Stomach (tissue), 9 donors: ENCODE measurements around the gene LAMB2. TPM values are rescaled to one million over a fixed set of nuclear protein-coding genes. Genes with fewer than 3 reads are reported as not detected.
A peak's percentile ranks its signal among the peaks of the same experiment; 100 is the strongest.

ENCODE experiments used
- DNase-seq, 2 donors: peaks; one replicate each; pipeline versions ENCODE4 v3.0.0 to v3.0.0-alpha.2; 2013 to 2019
- H3K27ac ChIP-seq, 5 donors: fragments of 200-600 bp in 4 of 5; sonication (generic) in 4 of 5; one replicate each; pipeline ENCODE4 v1.5.1; 2013 to 2019; ENCODE audit warnings: mild to moderate bottlenecking in 1 of 5, moderate library complexity in 1 of 5
- H3K27me3 ChIP-seq, 3 donors: fragments of 200-600 bp; sonication (generic); one replicate each; pipeline ENCODE4 v1.5.1; 2017 to 2019; ENCODE audit warnings: mixed run types in 1 of 3
- H3K36me3 ChIP-seq, 4 donors: fragments of 200-600 bp; sonication (generic); 1 replicate in 3 of 4; 2 replicates in 1 of 4; pipeline ENCODE4 v1.5.1; 2016 to 2019
- H3K4me1 ChIP-seq, 4 donors: fragments of 200-600 bp; sonication (generic); one replicate each; pipeline ENCODE4 v1.5.1; 2016 to 2019
- H3K4me3 ChIP-seq, 4 donors: fragments of 200-600 bp; sonication (generic) in 3 of 4; one replicate each; pipeline ENCODE4 v1.5.1; 2016 to 2019; ENCODE audit warnings: mild to moderate bottlenecking in 1 of 4
- H3K9me3 ChIP-seq, 4 donors: fragments of 200-600 bp; sonication (generic); one replicate each; pipeline ENCODE4 v1.5.1; 2016 to 2019
- EP300 ChIP-seq: sonication (generic); formaldehyde crosslinking; IDR thresholded peaks from one replicate; pipeline ENCODE4 v1.6.1; 2017; ENCODE audit warnings: antibody characterized with exemption
- POLR2A ChIP-seq, 4 donors: fragments of 450-650 bp; IDR thresholded peaks; one replicate each; pipeline ENCODE4 v1.6.1; 2016; ENCODE audit warnings: antibody characterized with exemption in 4 of 4, control low read depth in 2 of 4, mild to moderate bottlenecking in 1 of 4, moderate library complexity in 1 of 4
- POLR2AphosphoS5 ChIP-seq, 3 donors: sonication (generic); formaldehyde crosslinking; IDR thresholded peaks; one replicate each; pipeline ENCODE4 v1.6.1; 2016; ENCODE audit warnings: antibody characterized with exemption in 3 of 3
- WGBS, 5 donors: extraction: QIAGEN DNeasy Blood & Tissue Kit in 3 of 5; methylation state at CpG; one replicate each; pipeline versions ENCODE4 v1.1.5 to v1.1.7; 2013 to 2018; 5-methylcytosine and 5-hydroxymethylcytosine counted together
- intact Hi-C: fragments of 100-400 bp; cut with DNase I; formaldehyde crosslinking; loops from one replicate; pipeline ENCODE4 v1.15.1; 2023; ENCODE audit warnings: low total_unique reads
- polyA plus RNA-seq, 3 donors: library from polyadenylated mRNA; stranded (reverse); fragments of 200-250 nt; gene quantifications; one replicate each; pipeline ENCODE4 v1.2.3, GENCODE V29; 2013
- total RNA-seq, 5 donors: library from RNA; depleted of rRNA; stranded (reverse); fragments of >200 nt; gene quantifications; one replicate each; pipeline versions ENCODE4 v1.1.0 to v1.2.3, GENCODE V29; 2014 to 2016
- TF ChIP-seq, protein P1 (sequence below), 7 experiments: fragments of 450-650 bp in 4 of 7; fragments of 200-600 bp in 3 of 7; sonication (generic) in 3 of 7; IDR thresholded peaks; one replicate each; pipeline ENCODE4 v1.5.1; 2016 to 2019; ENCODE audit warnings: antibody characterized with exemption in 7 of 7, control low read depth in 2 of 7, mild to moderate bottlenecking in 1 of 7
- donor health status: healthy with polysubstance abuse.
- donor health status: Bipolar disorder and iron deficiency.
- donor health status: healthy.

The LAMB2 gene
- total and polyA plus RNA-seq, 8 donors = 195 to 578 (median 324) TPM

DNA sequence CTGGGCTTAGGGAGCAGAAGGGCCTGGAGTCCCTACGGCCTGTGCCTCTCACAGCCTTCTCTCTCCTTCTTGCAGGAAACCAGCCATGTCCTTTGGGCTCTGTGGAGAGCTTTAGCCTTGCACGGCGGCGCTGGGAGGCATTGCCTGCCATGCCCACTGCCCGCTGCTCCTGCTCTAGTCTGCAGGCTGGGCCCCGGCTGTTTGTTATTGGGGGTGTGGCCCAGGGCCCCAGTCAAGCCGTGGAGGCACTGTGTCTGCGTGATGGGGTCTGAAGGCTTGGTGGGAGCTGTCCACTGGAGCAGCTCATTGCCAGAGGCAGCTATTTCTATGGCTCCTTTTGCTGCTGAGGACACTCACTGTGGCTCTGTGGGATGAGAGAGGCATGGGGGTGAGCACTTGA, 42.7 kb upstream of the LAMB2 start:
- 69 to 85% (median 79%) methylated on average over 8 of the region's 8 CpGs for WGBS, 5 donors
- no peak for DNase-seq
- intact Hi-C loops = no loop called here

DNA sequence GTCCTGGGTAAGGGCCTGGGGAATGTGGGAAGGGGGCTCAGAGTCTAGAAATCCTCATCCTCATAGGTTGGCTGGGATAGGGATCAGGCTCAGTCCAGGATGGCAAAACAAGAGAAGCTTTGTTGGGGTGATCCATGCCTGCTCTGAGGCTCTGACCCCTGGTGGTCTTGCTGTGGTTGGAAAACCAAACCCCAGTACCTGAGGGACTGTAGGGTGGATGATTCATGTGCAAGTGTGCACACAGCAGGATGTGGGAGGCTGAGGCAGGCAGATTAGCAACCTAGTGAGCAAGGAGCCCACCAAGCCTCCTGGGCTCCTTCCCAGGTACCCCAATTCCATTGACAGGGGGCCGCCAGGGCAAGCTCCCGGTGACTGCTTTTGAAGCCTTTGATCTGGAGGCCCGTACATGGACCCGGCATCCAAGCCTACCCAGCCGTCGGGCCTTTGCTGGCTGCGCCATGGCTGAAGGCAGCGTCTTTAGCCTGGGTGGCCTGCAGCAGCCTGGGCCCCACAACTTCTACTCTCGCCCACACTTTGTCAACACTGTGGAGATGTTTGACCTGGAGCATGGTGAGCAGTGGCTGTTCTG, 41.6 kb upstream of the LAMB2 start:
- H3K9me3 ChIP-seq = no peaks in the 10 kb centered on the region
- TF ChIP-seq, protein P1, sequence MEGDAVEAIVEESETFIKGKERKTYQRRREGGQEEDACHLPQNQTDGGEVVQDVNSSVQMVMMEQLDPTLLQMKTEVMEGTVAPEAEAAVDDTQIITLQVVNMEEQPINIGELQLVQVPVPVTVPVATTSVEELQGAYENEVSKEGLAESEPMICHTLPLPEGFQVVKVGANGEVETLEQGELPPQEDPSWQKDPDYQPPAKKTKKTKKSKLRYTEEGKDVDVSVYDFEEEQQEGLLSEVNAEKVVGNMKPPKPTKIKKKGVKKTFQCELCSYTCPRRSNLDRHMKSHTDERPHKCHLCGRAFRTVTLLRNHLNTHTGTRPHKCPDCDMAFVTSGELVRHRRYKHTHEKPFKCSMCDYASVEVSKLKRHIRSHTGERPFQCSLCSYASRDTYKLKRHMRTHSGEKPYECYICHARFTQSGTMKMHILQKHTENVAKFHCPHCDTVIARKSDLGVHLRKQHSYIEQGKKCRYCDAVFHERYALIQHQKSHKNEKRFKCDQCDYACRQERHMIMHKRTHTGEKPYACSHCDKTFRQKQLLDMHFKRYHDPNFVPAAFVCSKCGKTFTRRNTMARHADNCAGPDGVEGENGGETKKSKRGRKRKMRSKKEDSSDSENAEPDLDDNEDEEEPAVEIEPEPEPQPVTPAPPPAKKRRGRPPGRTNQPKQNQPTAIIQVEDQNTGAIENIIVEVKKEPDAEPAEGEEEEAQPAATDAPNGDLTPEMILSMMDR (IDR thresholded peaks at IDR 0.05) = no peak
- TF ChIP-seq POLR2AphosphoS5 (IDR thresholded peaks at IDR 0.05) (no peak), POLR2A (IDR thresholded peaks at IDR 0.05) (no peak), EP300 (no peak)
- H3K4me1 ChIP-seq = peaks cover 23 to 52% (median 43%) of the 10 kb centered on the region in 4 donors
- H3K36me3 ChIP-seq = peaks cover 4 to 41% (median 32%) of the 10 kb centered on the region in 4 donors
- H3K4me3 ChIP-seq = peak overlapping the region in 1 of 4 donors; percentile 72
- 94 to 97% (median 94%) methylated on average over 9 of the region's 9 CpGs; no CpG with 5 or more reads in 1 of the 5 donors for WGBS, 5 donors
- intact Hi-C loops = no loop called here
- DNase-seq = no peak
- H3K27me3 ChIP-seq = no peaks in the 10 kb centered on the region
- peak overlapping the region in 3 of 5 donors; percentile 26 to 90 (median 83) for H3K27ac ChIP-seq

More for the DNA sequence above, 42.7 kb upstream of the LAMB2 start:
- Histone ChIP-seq H3K27ac (no peak overlapping the region), H3K27me3 (no peaks in the 10 kb centered on the region), H3K9me3 (no peaks in the 10 kb centered on the region), H3K4me3 (no peak overlapping the region), H3K36me3 (peaks cover 4 to 41% (median 32%) of the 10 kb centered on the region in 4 donors), H3K4me1 (peaks cover 23 to 47% (median 40%) of the 10 kb centered on the region in 4 donors)
- TF ChIP-seq POLR2A (IDR thresholded peaks at IDR 0.05) (no peak), POLR2AphosphoS5 (IDR thresholded peaks at IDR 0.05) (no peak), EP300 (no peak)
- TF ChIP-seq, protein P1 (IDR thresholded peaks at IDR 0.05) = no peak

DNA sequence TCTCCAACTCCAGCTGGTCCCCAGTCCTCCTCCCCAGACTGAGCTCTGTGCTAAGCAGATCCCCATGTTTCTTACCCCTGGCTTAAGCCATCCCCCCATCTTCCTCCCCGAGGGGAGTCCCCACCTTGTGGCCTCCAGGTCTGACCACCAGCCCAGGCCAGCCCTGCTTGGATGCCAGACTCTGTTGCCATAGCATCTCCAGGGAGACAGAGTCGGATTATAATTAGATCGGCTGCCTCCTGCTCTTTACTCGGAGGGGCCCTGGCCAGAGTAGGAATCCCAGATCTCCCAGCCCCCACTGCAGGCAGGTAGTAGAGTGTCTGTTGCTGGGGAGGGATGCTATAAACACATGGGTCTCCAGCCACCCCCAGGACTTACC, 40.9 kb upstream of the LAMB2 start:
- H3K27ac ChIP-seq = peak overlapping the region in 4 of 5 donors; percentile 82 to 90 (median 84)
- peaks cover 23 to 52% (median 43%) of the 10 kb centered on the region in 4 donors for H3K4me1 ChIP-seq
- H3K36me3 ChIP-seq = peaks cover 4 to 41% (median 32%) of the 10 kb centered on the region in 4 donors

DNA sequence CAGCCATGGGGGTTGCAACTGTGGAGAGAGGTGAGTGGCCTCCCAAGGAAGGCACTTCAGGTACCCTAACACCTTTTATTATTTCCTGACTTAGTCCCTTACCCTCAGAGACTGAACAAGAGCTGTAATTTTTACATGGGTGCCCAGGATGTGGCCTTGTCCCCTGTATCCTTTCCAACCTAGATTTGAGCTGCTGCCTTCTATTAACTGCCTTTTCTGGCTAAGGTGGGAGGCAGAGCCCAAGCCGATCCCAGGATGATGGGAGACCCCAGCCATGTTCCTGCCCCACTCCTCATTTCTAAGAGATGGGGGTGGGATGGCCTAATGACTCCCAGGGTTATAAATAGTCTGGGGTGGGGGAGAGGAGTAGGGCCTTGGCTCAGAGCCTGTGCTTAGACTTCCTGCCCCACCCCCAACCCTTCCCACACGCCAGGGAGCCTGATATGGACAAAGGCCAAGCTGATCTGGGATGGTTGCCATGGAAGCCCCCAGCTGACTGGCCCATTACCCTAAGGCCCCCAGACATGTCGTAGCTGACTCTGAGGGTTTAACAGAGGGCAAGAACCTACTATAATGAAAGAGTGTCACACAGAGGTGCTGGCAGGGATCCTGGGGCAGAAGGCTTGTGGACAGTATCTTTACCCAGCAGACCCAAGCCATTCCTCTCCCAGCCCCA, 40.4 kb upstream of the LAMB2 start:
- peak overlapping the region; percentile 66 to 85 (median 76) for H3K4me3 ChIP-seq
- peaks cover 4 to 41% (median 32%) of the 10 kb centered on the region in 4 donors for H3K36me3 ChIP-seq
- H3K4me1 ChIP-seq = peaks cover 23 to 52% (median 43%) of the 10 kb centered on the region in 4 donors
- WGBS, 5 donors = 11 to 50% (median 20%) methylated on average over 1 to 3 of the region's 3 CpGs
- H3K9me3 ChIP-seq = no peaks in the 10 kb centered on the region
- no peaks in the 10 kb centered on the region for H3K27me3 ChIP-seq
- no peak for TF ChIP-seq POLR2AphosphoS5 (IDR thresholded peaks at IDR 0.05)
- TF ChIP-seq EP300 = no peak
- no peak for TF ChIP-seq POLR2A (IDR thresholded peaks at IDR 0.05)
- TF ChIP-seq, protein P1 (IDR thresholded peaks at IDR 0.05) = no peak
- intact Hi-C loops = no loop called here
- peak; percentile 27 to 94 for DNase-seq
- H3K27ac ChIP-seq = peak overlapping the region in 4 of 5 donors; percentile 82 to 90 (median 84)

More for the DNA sequence above, 40.9 kb upstream of the LAMB2 start:
- H3K27me3 ChIP-seq = no peaks in the 10 kb centered on the region
- DNase-seq = peak in 1 of 2 donors; percentile 79
- H3K9me3 ChIP-seq = no peaks in the 10 kb centered on the region
- TF ChIP-seq, protein P1 (IDR thresholded peaks at IDR 0.05) = no peak
- TF ChIP-seq POLR2A (IDR thresholded peaks at IDR 0.05) (no peak), POLR2AphosphoS5 (IDR thresholded peaks at IDR 0.05) (no peak)
- peak overlapping the region in 2 of 4 donors; percentile 72 to 85 for H3K4me3 ChIP-seq
- intact Hi-C loops = no loop called here
- 35 to 42% (median 37%) methylated on average over 4 of the region's 4 CpGs for WGBS, 5 donors
